Aorta (tissue), 5 donors: ENCODE measurements around the gene PIK3R1. TPM values are rescaled to one million over a fixed set of nuclear protein-coding genes. Genes with fewer than 3 reads are reported as not detected.
"Not testable (repeated sequence)": the region's sequence is repeated elsewhere in the genome, so short reads cannot be mapped to it uniquely, and the experiment has no call there.

Experiments
- ATAC-seq: fragments of 200-7000 bp; cut with Tn5 transposase; one replicate; pipeline ENCODE4 v1.9.1; 2022; ENCODE audit warnings: moderate library complexity; ENCODE audit not compliant: low FRiP score
- DNase-seq, 2 donors: peaks; one replicate each; pipeline ENCODE4 v3.0.0-alpha.2; 2020
- H3K27ac ChIP-seq, 2 donors: one replicate each; pipeline ENCODE4 v1.5.1; 2013; ENCODE audit warnings: low read length in 2 of 2, mild to moderate bottlenecking in 2 of 2, moderate library complexity in 2 of 2, control low read depth in 1 of 2, inconsistent platforms in 1 of 2, low read depth in 1 of 2
- H3K27me3 ChIP-seq, 2 donors: one replicate each; pipeline ENCODE4 v1.6.1; 2013; ENCODE audit warnings: control low read depth in 1 of 2, low read length in 1 of 2, mild to moderate bottlenecking in 1 of 2, moderate library complexity in 1 of 2; ENCODE audit not compliant: insufficient read depth in 2 of 2, control insufficient read depth in 1 of 2
- H3K36me3 ChIP-seq, 2 donors: one replicate each; pipeline ENCODE4 v1.6.1; 2013; ENCODE audit warnings: control low read depth in 1 of 2, low read length in 1 of 2, mild to moderate bottlenecking in 1 of 2; ENCODE audit not compliant: insufficient read depth in 2 of 2, control insufficient read depth in 1 of 2
- H3K4me1 ChIP-seq, 2 donors: one replicate each; pipeline ENCODE4 v1.6.1; 2013; ENCODE audit warnings: low read length in 2 of 2, control low read depth in 1 of 2, mild to moderate bottlenecking in 1 of 2, moderate library complexity in 1 of 2; ENCODE audit not compliant: insufficient read depth in 2 of 2, control insufficient read depth in 1 of 2
- H3K4me3 ChIP-seq, 2 donors: one replicate each; pipeline ENCODE4 v1.5.1; 2013; ENCODE audit warnings: low read length in 2 of 2, control low read depth in 1 of 2, mild to moderate bottlenecking in 1 of 2
- H3K9me3 ChIP-seq: one replicate; pipeline ENCODE4 v1.6.1; 2013; ENCODE audit warnings: mild to moderate bottlenecking, low read length; ENCODE audit not compliant: control insufficient read depth
- WGBS, 2 donors: extraction: QIAGEN DNeasy Blood & Tissue Kit; methylation state at CpG; one replicate each; pipeline ENCODE4 v1.1.7; 2013; 5-methylcytosine and 5-hydroxymethylcytosine counted together
- intact Hi-C, 2 donors: fragments of 100-400 bp; cut with DNase I; formaldehyde crosslinking; loops; one replicate each; pipeline versions ENCODE4 v1.14.2 to v1.15.0; 2022
- polyA plus RNA-seq, 2 donors: library from polyadenylated mRNA; stranded (reverse); fragments of 200-250 nt; gene quantifications; one replicate each; pipeline ENCODE4 v1.2.3, GENCODE V29; 2013
- total RNA-seq, 2 donors: library from RNA; stranded (reverse); fragmentation: NEBNext Ultra II Directional; extraction: Animal tissue kit (Norgen Biotek cat#: 25700); gene quantifications; one replicate each; pipeline ENCODE4 v1.2.1, GENCODE V29; 2021
- donor health status: healthy with polysubstance abuse.
- donor health status: Bipolar disorder and iron deficiency.
- donor health status: DM: no; HTN: no; CAD: no.
- donor health status: DM: no; HTN: no; CAD: no.
- donor health status: DM: yes; HTN: yes; CAD: no.

PIK3R1 gene
- total and polyA plus RNA-seq, 4 donors: 12.3 to 132 (median 43.3) TPM

DNA sequence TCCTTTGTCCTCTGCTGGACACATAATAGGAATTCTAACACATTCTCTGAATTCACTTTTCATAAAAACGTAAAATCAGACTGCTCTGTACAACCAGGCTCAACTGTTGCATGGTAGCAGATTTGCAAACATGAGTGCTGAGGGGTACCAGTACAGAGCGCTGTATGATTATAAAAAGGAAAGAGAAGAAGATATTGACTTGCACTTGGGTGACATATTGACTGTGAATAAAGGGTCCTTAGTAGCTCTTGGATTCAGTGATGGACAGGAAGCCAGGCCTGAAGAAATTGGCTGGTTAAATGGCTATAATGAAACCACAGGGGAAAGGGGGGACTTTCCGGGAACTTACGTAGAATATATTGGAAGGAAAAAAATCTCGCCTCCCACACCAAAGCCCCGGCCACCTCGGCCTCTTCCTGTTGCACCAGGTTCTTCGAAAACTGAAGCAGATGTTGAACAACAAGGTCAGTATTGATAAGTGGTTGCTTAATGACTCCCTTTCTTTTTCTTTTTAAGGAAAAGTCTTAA is 11.1 kb downstream of the PIK3R1 start:
- no peak overlapping the region for H3K27ac ChIP-seq
- intact Hi-C loops: no loop called here
- H3K4me3 ChIP-seq: no peak overlapping the region
- ATAC-seq (no peak), DNase-seq (no peak)
- peaks cover 2 to 23% of the 10 kb centered on the region in 2 donors for H3K4me1 ChIP-seq
- peaks cover 2 to 4% of the 10 kb centered on the region in 2 donors for H3K36me3 ChIP-seq
- 87 to 98% methylated on average over 8 of the region's 8 CpGs for WGBS, 2 donors
- H3K27me3 ChIP-seq: no peaks in the 10 kb centered on the region
- H3K9me3 ChIP-seq: no peaks in the 10 kb centered on the region

DNA sequence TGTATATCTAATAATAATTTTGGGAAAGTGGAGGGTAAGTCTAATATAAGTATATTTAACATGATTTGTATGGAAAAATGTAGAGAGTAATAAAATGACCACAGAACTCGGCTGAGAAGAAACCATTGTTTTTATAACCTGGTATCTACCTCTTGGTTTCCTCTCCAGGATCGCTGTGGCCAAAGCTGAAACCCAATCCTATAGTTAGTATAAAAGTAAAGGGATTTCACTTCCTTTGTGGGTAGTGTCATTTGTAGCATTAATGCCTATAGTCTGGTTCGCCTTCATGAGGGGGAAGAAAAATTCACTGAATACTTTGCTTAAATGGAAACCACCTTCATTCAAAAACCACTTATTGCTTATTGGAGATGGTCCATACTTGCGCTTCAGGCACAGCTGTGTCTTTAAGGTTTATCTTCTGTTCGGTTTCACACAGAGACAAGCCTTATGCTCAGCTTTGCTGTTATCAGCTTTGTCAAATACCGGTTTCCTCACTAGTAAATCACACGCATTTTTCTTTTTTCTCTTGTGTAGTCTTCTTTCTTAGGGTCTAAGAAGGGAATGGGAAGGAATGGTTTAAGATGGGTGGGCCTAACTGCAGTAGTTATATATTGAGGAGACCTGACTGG is 12.1 kb downstream of the PIK3R1 start:
- Histone ChIP-seq H3K27ac (no peak overlapping the region), H3K36me3 (peaks cover 2 to 4% of the 10 kb centered on the region in 2 donors), H3K4me1 (peaks cover 2 to 20% of the 10 kb centered on the region in 2 donors), H3K9me3 (no peaks in the 10 kb centered on the region), H3K4me3 (no peak overlapping the region), H3K27me3 (no peaks in the 10 kb centered on the region)
- 79 to 87% methylated on average over 7 of the region's 7 CpGs for WGBS, 2 donors
- ATAC-seq (no peak), DNase-seq (no peak)
- intact Hi-C loops: no loop called here

DNA sequence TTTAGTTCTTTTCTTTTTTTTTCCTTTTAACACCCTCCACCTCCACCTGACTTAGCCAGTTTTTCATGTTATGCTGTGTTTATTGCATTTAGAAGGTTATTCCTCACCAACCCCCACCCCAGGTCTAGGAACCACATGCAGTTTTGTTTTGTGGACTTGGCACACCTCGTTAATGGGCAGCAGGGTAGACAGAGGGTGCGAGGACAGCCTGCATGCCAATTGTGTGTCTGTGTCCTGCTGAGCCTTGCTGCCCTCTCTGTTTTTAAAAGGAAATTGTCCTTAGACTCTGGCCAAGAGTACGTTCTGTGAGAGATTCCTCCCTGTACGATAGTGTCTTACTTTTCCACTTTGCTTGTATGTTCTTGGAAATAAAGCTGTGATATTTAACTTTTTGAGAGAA is 13.9 kb downstream of the PIK3R1 start:
- H3K27ac ChIP-seq: no peak overlapping the region
- ATAC-seq: no peak
- peaks cover 2 to 4% of the 10 kb centered on the region in 2 donors for H3K36me3 ChIP-seq

DNA sequence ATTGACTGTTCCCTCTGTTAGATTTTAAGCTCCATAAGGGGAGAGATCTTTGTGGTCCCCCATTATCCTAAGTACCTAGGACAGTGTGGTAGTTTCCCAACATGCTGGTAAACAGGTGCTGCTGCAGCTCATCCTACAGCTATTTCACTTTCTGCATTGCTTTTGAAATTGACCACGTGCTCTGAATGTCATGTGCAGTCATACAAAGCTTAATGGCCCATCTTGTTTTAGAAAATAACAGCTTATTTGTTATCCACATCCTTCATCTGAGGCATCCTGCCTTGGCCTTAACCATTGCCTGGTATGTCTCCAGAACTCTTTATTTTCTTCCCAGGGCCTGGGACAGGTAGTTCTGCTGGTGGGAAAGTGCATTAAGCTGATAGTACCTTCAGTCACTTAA is 14.7 kb downstream of the PIK3R1 start:
- DNase-seq (no peak), ATAC-seq (no peak)
- Histone ChIP-seq H3K4me1 (peaks cover 2 to 8% of the 10 kb centered on the region in 2 donors), H3K27me3 (no peaks in the 10 kb centered on the region), H3K27ac (no peak overlapping the region), H3K36me3 (peaks cover 2 to 4% of the 10 kb centered on the region in 2 donors), H3K4me3 (no peak overlapping the region), H3K9me3 (no peaks in the 10 kb centered on the region)
- intact Hi-C loops: no loop called here
- 80 to 85% methylated on average over 1 of the region's 1 CpG for WGBS, 2 donors

More for the DNA sequence above, 13.9 kb downstream of the PIK3R1 start:
- DNase-seq: no peak
- intact Hi-C loops: no loop called here
- Histone ChIP-seq H3K9me3 (no peaks in the 10 kb centered on the region), H3K4me3 (no peak overlapping the region), H3K27me3 (no peaks in the 10 kb centered on the region), H3K4me1 (peaks cover 2 to 15% of the 10 kb centered on the region in 2 donors)
- 5 to 10% methylated on average over 4 of the region's 4 CpGs for WGBS, 2 donors

DNA sequence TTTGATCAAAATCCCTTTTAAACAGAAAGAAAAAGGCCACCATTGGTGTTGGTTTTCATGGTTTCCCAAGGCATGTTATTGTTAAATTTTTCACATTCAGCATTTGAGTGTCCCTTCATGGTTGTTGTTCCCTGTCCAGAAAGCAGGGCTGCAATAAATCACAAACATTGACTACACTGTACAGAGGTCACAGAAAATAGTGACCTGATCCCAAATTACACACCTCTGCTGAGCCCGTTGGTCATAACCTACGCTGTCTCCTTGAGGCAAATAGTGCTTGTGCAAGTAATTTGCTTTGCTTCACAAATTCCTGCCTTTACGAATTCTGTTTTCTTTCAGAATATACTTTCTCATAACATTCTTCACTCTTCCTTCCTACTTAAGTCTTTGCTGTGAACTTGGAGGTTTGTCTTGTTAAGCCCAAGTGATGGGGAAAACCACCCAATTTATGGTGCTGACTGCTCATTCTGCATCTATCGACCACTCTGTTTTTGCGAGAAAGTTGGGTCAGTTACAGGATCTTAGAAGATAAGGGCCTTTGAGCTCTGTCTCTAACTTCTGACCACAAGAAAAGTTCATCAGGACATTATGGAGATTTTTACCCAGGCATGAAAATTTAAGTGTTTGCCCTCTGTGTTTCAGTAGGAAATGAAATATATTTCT is 16.0 kb downstream of the PIK3R1 start:
- 91 to 94% methylated on average over 5 of the region's 5 CpGs for WGBS, 2 donors
- H3K4me3 ChIP-seq: no peak overlapping the region
- DNase-seq (no peak), ATAC-seq (no peak)
- intact Hi-C loops: no loop called here
- H3K36me3 ChIP-seq: peaks cover 2 to 4% of the 10 kb centered on the region in 2 donors
- peaks cover 2 to 8% of the 10 kb centered on the region in 2 donors for H3K4me1 ChIP-seq
- no peaks in the 10 kb centered on the region for H3K9me3 ChIP-seq
- H3K27ac ChIP-seq: no peak overlapping the region
- H3K27me3 ChIP-seq: no peaks in the 10 kb centered on the region

DNA sequence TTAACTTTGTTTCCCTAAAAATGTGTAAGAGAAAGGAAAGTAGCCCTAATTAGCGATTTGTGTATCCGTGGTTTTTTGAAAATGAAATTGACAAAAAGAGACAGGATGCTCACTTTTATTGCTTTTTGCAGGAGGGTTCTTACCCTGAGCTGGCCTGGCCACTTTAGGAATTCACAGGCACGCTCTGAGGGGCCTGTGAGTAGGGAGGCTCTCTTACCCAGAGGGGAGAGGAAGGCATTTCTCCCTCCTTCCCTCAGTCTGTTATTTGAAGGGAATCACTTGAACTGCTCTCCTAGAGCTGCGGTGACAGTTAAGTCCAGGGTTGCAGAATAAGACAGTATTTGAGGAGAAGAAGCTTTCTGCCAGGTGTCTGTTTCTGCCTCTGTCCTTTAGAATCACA is 16.7 kb downstream of the PIK3R1 start:
- intact Hi-C loops: no loop called here
- ATAC-seq (no peak), DNase-seq (no peak)
- 86 to 88% methylated on average over 4 of the region's 4 CpGs for WGBS, 2 donors
- no peak overlapping the region for H3K4me3 ChIP-seq
- peaks cover 2% of the 10 kb centered on the region in 2 donors for H3K36me3 ChIP-seq
- no peaks in the 10 kb centered on the region for H3K27me3 ChIP-seq
- peaks cover 2 to 8% of the 10 kb centered on the region in 2 donors for H3K4me1 ChIP-seq
- no peaks in the 10 kb centered on the region for H3K9me3 ChIP-seq
- H3K27ac ChIP-seq: no peak overlapping the region

DNA sequence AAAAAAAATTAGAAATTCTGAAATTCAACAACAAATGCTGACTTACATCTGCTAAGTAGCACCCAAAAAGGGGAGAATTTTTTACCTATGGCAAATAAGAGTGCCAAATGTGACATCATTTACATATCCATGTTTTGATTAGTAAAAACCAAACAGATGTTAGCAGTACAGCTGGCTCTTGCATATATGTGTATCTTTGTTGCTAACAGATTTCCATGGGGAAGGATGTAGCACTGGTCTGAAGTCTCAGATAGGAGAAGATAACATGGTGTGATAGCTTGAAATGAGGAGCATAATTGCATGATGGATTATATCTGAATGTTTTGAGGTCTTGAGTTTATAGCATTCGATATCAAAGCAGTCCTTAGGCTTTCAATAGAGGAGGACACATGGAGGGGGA is 17.5 kb downstream of the PIK3R1 start:
- intact Hi-C loops: no loop called here
- no peak for ATAC-seq
- no peaks in the 10 kb centered on the region for H3K9me3 ChIP-seq
- H3K36me3 ChIP-seq: peaks cover 2% of the 10 kb centered on the region in 2 donors
- H3K27me3 ChIP-seq: no peaks in the 10 kb centered on the region
- peaks cover 2 to 8% of the 10 kb centered on the region in 2 donors for H3K4me1 ChIP-seq
- H3K27ac ChIP-seq: no peak overlapping the region
- 81% methylated on average over 1 of the region's 1 CpG for WGBS, 2 donors
- no peak overlapping the region for H3K4me3 ChIP-seq
- DNase-seq: no peak

DNA sequence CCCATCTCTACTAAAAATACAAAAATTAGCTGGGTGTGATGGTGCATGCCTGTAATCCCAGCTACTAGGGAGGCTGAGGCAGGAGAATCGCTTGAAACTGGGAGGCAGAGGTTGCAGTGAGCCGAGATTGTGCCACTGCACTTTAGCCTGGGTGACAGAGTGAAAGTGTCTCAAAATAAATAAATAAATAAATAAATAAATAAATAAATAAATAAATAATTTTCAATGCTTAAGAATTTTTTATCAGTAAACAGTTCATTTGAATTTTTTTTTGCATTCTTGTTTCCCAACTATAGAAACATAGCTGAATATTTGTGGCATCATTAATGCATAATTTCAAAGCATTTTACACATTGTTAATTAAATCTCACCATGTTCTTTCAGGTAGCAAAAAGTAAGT is 19.7 kb downstream of the PIK3R1 start:
- H3K4me1 ChIP-seq, intact Hi-C loops, H3K36me3 ChIP-seq, H3K9me3 ChIP-seq, H3K27me3 ChIP-seq, H3K4me3 ChIP-seq, ATAC-seq, DNase-seq, H3K27ac ChIP-seq: not testable (repeated sequence)
- WGBS, 2 donors: 90 to 96% methylated on average over 2 of the region's 2 CpGs

DNA sequence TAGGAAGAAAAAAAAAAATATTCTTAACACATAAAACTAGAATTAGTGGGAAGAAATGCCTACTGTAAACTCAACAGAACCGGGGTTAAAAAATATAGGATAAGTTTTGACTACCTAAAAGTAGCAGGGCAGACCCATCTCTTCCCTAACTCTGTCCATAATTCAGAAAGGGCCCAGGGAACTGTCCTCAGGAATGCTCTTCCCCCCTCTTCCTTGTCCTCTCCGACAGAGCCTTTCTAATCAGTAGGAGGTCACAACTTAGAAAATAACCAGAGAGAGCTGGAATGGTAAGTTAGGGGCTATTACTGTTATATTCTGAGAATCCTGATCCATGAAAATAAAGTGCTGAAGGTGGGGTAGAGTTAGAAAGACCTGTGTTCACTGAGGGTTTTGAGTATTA is 22.2 kb downstream of the PIK3R1 start:
- H3K4me1 ChIP-seq: peaks cover 5 to 8% of the 10 kb centered on the region in 2 donors

More for the DNA sequence above, 22.2 kb downstream of the PIK3R1 start:
- H3K36me3 ChIP-seq: no peaks in the 10 kb centered on the region
- no peaks in the 10 kb centered on the region for H3K27me3 ChIP-seq
- 65 to 68% methylated on average over 2 of the region's 2 CpGs for WGBS, 2 donors
- no peak overlapping the region for H3K27ac ChIP-seq
- intact Hi-C loops: no loop called here
- DNase-seq (no peak), ATAC-seq (no peak)
- no peak overlapping the region for H3K4me3 ChIP-seq
- no peaks in the 10 kb centered on the region for H3K9me3 ChIP-seq
